ENCODE results near the gene ADISSP. TPM values are rescaled to one million over a fixed set of nuclear protein-coding genes. Genes with fewer than 3 reads are reported as not detected.

ADISSP gene
- total and polyA plus RNA-seq, 2 of the 13 experiments (the other 11 are each of a cell fraction or from before 2014, with no cell fraction given): 38.3 to 90.6 TPM

GRCh38 chr20:3781153-3781910, 13.8 kb upstream of the ADISSP start, which contains the start of gene SPEF1 (continued):
- TF ChIP-seq PTBP1 (IDR thresholded peaks at IDR 0.05; ENCODE audit: low read depth, low read length, poor library complexity, severe bottlenecking): no peak
- TF ChIP-seq, protein P1, sequence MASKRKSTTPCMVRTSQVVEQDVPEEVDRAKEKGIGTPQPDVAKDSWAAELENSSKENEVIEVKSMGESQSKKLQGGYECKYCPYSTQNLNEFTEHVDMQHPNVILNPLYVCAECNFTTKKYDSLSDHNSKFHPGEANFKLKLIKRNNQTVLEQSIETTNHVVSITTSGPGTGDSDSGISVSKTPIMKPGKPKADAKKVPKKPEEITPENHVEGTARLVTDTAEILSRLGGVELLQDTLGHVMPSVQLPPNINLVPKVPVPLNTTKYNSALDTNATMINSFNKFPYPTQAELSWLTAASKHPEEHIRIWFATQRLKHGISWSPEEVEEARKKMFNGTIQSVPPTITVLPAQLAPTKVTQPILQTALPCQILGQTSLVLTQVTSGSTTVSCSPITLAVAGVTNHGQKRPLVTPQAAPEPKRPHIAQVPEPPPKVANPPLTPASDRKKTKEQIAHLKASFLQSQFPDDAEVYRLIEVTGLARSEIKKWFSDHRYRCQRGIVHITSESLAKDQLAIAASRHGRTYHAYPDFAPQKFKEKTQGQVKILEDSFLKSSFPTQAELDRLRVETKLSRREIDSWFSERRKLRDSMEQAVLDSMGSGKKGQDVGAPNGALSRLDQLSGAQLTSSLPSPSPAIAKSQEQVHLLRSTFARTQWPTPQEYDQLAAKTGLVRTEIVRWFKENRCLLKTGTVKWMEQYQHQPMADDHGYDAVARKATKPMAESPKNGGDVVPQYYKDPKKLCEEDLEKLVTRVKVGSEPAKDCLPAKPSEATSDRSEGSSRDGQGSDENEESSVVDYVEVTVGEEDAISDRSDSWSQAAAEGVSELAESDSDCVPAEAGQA (IDR thresholded peaks at IDR 0.05; ENCODE audit: low read depth): peak; percentile 61; the same call in 1 of the 2 replicates
- TF ChIP-seq, protein P1 (CRISPR knock-in tag; IDR thresholded peaks at IDR 0.05; ENCODE audit: borderline replicate concordance): no peak
- TF ChIP-seq ZNF24 (IDR thresholded peaks at IDR 0.05): no peak
- TF ChIP-seq, protein P2, sequence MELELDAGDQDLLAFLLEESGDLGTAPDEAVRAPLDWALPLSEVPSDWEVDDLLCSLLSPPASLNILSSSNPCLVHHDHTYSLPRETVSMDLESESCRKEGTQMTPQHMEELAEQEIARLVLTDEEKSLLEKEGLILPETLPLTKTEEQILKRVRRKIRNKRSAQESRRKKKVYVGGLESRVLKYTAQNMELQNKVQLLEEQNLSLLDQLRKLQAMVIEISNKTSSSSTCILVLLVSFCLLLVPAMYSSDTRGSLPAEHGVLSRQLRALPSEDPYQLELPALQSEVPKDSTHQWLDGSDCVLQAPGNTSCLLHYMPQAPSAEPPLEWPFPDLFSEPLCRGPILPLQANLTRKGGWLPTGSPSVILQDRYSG (CRISPR knock-in tag; IDR thresholded peaks at IDR 0.05): no peak
- TF ChIP-seq, protein P3, sequence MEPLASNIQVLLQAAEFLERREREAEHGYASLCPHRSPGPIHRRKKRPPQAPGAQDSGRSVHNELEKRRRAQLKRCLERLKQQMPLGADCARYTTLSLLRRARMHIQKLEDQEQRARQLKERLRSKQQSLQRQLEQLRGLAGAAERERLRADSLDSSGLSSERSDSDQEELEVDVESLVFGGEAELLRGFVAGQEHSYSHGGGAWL (CRISPR knock-in tag; IDR thresholded peaks at IDR 0.05): peak; percentile 28; the same call in 1 of the 2 replicates
- no peak for TF ChIP-seq MTA3 (CRISPR knock-in tag; IDR thresholded peaks at IDR 0.05)
- TF ChIP-seq RBAK (CRISPR knock-in tag; IDR thresholded peaks at IDR 0.05): no peak
- TF ChIP-seq SIX1 (CRISPR knock-in tag; IDR thresholded peaks at IDR 0.05; ENCODE audit: borderline replicate concordance): no peak
- TF ChIP-seq GTF2F1 (IDR thresholded peaks at IDR 0.05; ENCODE audit: low read length): no peak
- TF ChIP-seq ZFYVE20 (CRISPR knock-in tag; IDR thresholded peaks at IDR 0.05; ENCODE audit: borderline replicate concordance, low read depth): no peak
- TF ChIP-seq ETV6 (CRISPR knock-in tag; conservative IDR thresholded peaks at IDR 0.05): 0 out of 2 replicates have a peak, but pooled peaks have one; percentile 65
- TF ChIP-seq, protein P4, sequence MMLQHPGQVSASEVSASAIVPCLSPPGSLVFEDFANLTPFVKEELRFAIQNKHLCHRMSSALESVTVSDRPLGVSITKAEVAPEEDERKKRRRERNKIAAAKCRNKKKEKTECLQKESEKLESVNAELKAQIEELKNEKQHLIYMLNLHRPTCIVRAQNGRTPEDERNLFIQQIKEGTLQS (CRISPR knock-in tag; IDR thresholded peaks at IDR 0.05): no peak
- TF ChIP-seq NKX3-1 (CRISPR knock-in tag; IDR thresholded peaks at IDR 0.05): no peak
- TF ChIP-seq, protein P5, sequence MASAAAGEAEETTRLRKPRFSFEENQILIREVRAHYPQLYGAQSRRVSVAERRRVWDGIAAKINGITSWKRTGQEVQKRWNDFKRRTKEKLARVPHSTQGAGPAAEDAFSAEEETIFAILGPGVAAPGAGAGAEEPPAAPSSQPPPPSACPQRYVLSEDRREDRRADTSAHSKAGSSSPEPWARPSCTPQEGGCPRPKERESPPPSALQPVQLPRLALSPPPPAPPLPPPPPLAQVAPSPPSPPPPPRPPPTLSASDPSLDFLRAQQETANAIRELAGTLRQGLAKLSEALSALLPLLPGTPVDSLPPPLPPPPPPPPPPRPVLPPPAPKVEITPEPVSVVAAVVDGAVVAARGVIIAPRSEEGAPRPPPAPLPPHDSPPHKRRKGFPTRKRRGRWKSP (CRISPR knock-in tag; IDR thresholded peaks at IDR 0.05): no peak; the same call in 1 of the 2 replicates
- TF ChIP-seq ZNF850 (CRISPR knock-in tag; conservative IDR thresholded peaks at IDR 0.05): no peak

Measured in HepG2 (cell line).